K562 (cell line): Measurements from ENCODE around the gene TMED10. TPM values are rescaled to one million over a fixed set of nuclear protein-coding genes. Genes with fewer than 3 reads are reported as not detected.

Experiments
- BHLHE40 ChIP-seq: IDR thresholded peaks from 2 replicates; pipeline ENCODE4 v1.6.1; 2011; ENCODE audit warnings: low read length, improper control_type of control experiment
- ESRRB ChIP-seq: fragments of 250-450 bp; sonication (Bioruptor Pico); IDR thresholded peaks from 2 replicates; pipeline ENCODE4 v1.5.0; 2020; ENCODE audit warnings: mild to moderate bottlenecking, moderate library complexity, borderline replicate concordance
- ETV1 ChIP-seq: fragments of 450-650 bp; conservative IDR thresholded peaks from 2 replicates; pipeline ENCODE4 v1.6.1; 2016; ENCODE audit warnings: missing genetic modification characterization, control low read depth, low read depth, missing compliant biosample characterization
- HDAC6 ChIP-seq: IDR thresholded peaks from 2 replicates; pipeline ENCODE4 v1.6.1; 2012; ENCODE audit warnings: low read depth, mild to moderate bottlenecking, control low read depth, inconsistent platforms, low read length, moderate library complexity
- HLTF ChIP-seq: fragments of 450-650 bp; IDR thresholded peaks from 2 replicates; pipeline ENCODE4 v1.6.1; 2016
- L3MBTL2 ChIP-seq: fragments of 450-650 bp; IDR thresholded peaks from 2 replicates; pipeline ENCODE4 v1.6.1; 2016; ENCODE audit warnings: mild to moderate bottlenecking, moderate library complexity
- MAZ ChIP-seq, 2 experiments: fragments of 450-650 bp in 1 of 2; sonication (generic) in 1 of 2; formaldehyde crosslinking; IDR thresholded peaks in 1 of 2; conservative IDR thresholded peaks in 1 of 2; 2 replicates each; pipeline versions ENCODE4 v1.4.0 to v1.5.0; 2020; ENCODE audit warnings: mild to moderate bottlenecking in 1 of 2, missing genetic modification reagents in 1 of 2
- MCM5 ChIP-seq: fragments of 450-650 bp; IDR thresholded peaks from 2 replicates; pipeline ENCODE4 v1.6.1; 2016; ENCODE audit warnings: low read depth
- MEF2A ChIP-seq: IDR thresholded peaks from 2 replicates; pipeline ENCODE4 v1.6.1; 2011; ENCODE audit warnings: low read depth, mild to moderate bottlenecking, low read length, moderate library complexity; ENCODE audit not compliant: control insufficient read depth
- MEIS2 ChIP-seq: fragments of 450-650 bp; IDR thresholded peaks from 2 replicates; pipeline ENCODE4 v1.6.1; 2014; ENCODE audit warnings: mild to moderate bottlenecking; ENCODE audit not compliant: partially characterized antibody
- NUFIP1 ChIP-seq: fragments of 450-650 bp; IDR thresholded peaks from 2 replicates; pipeline ENCODE4 v1.6.1; 2018; ENCODE audit not compliant: partially characterized antibody
- PURB ChIP-seq: sonication (generic); formaldehyde crosslinking; IDR thresholded peaks from 2 replicates; pipeline ENCODE4 v1.9.0; 2021; ENCODE audit warnings: low read depth, mild to moderate bottlenecking, missing genetic modification reagents
- RCOR1 ChIP-seq, 2 experiments: IDR thresholded peaks; 2 replicates each; pipeline ENCODE4 v1.6.1; 2012; ENCODE audit warnings: low read depth in 2 of 2, low read length in 2 of 2, borderline replicate concordance in 1 of 2, improper control_type of control experiment in 1 of 2
- SIX5 ChIP-seq, 2 experiments: IDR thresholded peaks; 2 replicates each; pipeline ENCODE4 v1.6.1; 2011; ENCODE audit warnings: low read length in 2 of 2, borderline replicate concordance in 1 of 2, low read depth in 1 of 2, mild to moderate bottlenecking in 1 of 2, moderate library complexity in 1 of 2; ENCODE audit not compliant: insufficient read depth in 1 of 2
- SOX6 ChIP-seq: fragments of 450-650 bp; IDR thresholded peaks from 2 replicates; pipeline ENCODE4 v1.6.1; 2014; ENCODE audit warnings: mild to moderate bottlenecking
- TAF7 ChIP-seq: fragments of 450-650 bp; IDR thresholded peaks from 2 replicates; pipeline ENCODE4 v1.6.1; 2016; ENCODE audit warnings: missing genetic modification characterization, missing compliant biosample characterization
- ZC3H8 ChIP-seq: fragments of 450-650 bp; IDR thresholded peaks from 2 replicates; pipeline ENCODE4 v1.6.1; 2017
- ZEB2 ChIP-seq: fragments of 450-650 bp; IDR thresholded peaks from 2 replicates; pipeline ENCODE4 v1.6.1; 2016
- ZNF140 ChIP-seq: fragments of 250-450 bp; sonication (Bioruptor Pico); IDR thresholded peaks from 2 replicates; pipeline ENCODE4 v1.8.0; 2021; ENCODE audit warnings: moderate library complexity, mild to moderate bottlenecking, inconsistent platforms
- ZNF551 ChIP-seq: fragments of 250-450 bp; sonication (Bioruptor Pico); IDR thresholded peaks from 2 replicates; pipeline ENCODE4 v1.5.0; 2021; ENCODE audit warnings: mild to moderate bottlenecking, moderate library complexity
- ZSCAN32 ChIP-seq: fragments of 450-650 bp; formaldehyde crosslinking; IDR thresholded peaks from 2 replicates; pipeline ENCODE4 v1.4.0; 2020; ENCODE audit warnings: mild to moderate bottlenecking, moderate library complexity
- polyA plus RNA-seq, 8 experiments: library from polyadenylated mRNA; depleted of rRNA in 4 of 8; stranded (reverse) in 5 of 8; unstranded in 3 of 8; fragments of >200 nt; fragmentation: Nextera tagmentation in 2 of 8; fragmentation: Illumina TruSeq in 1 of 8; extraction: Ambion mirVana in 2 of 8; extraction: Trizol in 1 of 8; gene quantifications; 2 replicates each; pipeline versions ENCODE4 v1.2.1 to v1.2.3, GENCODE V29; 2011 to 2014; ENCODE audit warnings: inconsistent platforms in 1 of 8, missing spikeins in 1 of 8
- total RNA-seq, 7 experiments: library from RNA; depleted of rRNA in 6 of 7; stranded (reverse); fragments of >200 nt in 6 of 7; fragmentation: Illumina TruSeq in 2 of 7; extraction: Trizol in 2 of 7; gene quantifications; 2 replicates each; pipeline versions ENCODE4 v1.2.1 to v1.2.3, GENCODE V29; 2011 to 2021; ENCODE audit warnings: low replicate concordance in 1 of 7
- TF ChIP-seq, protein P1 (sequence below), 2 experiments: IDR thresholded peaks; 2 replicates each; pipeline ENCODE4 v1.6.1; 2011; ENCODE audit warnings: borderline replicate concordance in 1 of 2, control low read depth in 1 of 2, low read depth in 1 of 2, low read length in 1 of 2, mild to moderate bottlenecking in 1 of 2, mixed read lengths in 1 of 2, moderate library complexity in 1 of 2; ENCODE audit not compliant: insufficient read depth in 1 of 2, insufficient read length in 1 of 2, poor library complexity in 1 of 2, severe bottlenecking in 1 of 2; ENCODE audit errors: extremely low read depth in 1 of 2
- TF ChIP-seq, protein P2 (sequence below): fragments of 450-650 bp; IDR thresholded peaks from 2 replicates; pipeline ENCODE4 v1.6.1; 2016; ENCODE audit warnings: low read depth, mild to moderate bottlenecking, moderate library complexity
- TF ChIP-seq, protein P3 (sequence below): fragments of 450-650 bp; formaldehyde crosslinking; IDR thresholded peaks from 2 replicates; pipeline ENCODE4 v1.4.0; 2022; ENCODE audit warnings: missing genetic modification characterization
- TF ChIP-seq, protein P4 (sequence below): fragments of 250-450 bp; sonication (Bioruptor Pico); IDR thresholded peaks from 2 replicates; pipeline ENCODE4 v1.4.0; 2020; ENCODE audit warnings: mild to moderate bottlenecking

TMED10 gene
- total and polyA plus RNA-seq, 9 of the 15 experiments (the other 6 are each of a cell fraction or from before 2014, with no cell fraction given): 62.2 to 233 (median 124) TPM

DNA sequence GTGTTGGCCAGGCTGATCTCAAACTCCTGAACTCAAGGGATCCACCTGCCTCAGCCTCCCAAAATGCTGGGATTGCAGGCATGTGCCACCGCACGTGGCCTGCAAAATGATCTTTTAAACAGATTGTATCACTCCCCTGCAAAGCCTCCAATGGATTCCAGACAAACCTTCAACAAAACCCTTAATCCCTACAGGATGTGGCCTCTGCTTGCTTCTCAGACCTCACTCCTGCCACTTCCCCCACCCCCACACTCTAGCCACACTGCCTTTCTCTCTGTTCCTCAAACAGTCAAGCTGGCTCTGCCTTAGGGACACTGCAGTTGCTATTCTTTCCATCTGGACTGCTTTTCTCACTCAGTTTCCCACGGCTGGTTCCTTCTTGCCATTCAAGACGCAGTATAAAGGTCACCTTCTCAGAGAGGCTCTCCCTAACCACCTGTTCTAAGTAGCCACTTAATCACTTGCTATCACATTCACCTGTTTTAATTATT, 47.3 kb upstream of the TMED10 start (continued):
- peak in 1 of 2 experiments; percentile 19; a peak in 1 of 4 replicates for TF ChIP-seq MAZ (CRISPR knock-in tag; conservative IDR thresholded peaks at IDR 0.05 in 1 of 2, IDR thresholded peaks at IDR 0.05 in 1 of 2)
- TF ChIP-seq MCM5: no peak
- TF ChIP-seq SOX6: peak; percentile 31; the same call in 1 of the 2 replicates
- peak; percentile 61 for TF ChIP-seq L3MBTL2
- TF ChIP-seq HLTF: no peak
- peak; percentile 56; the same call in 1 of the 2 replicates for TF ChIP-seq ETV1
- TF ChIP-seq ZNF551 (CRISPR knock-in tag): no peak
- no peak for TF ChIP-seq MEF2A
- TF ChIP-seq, protein P1, sequence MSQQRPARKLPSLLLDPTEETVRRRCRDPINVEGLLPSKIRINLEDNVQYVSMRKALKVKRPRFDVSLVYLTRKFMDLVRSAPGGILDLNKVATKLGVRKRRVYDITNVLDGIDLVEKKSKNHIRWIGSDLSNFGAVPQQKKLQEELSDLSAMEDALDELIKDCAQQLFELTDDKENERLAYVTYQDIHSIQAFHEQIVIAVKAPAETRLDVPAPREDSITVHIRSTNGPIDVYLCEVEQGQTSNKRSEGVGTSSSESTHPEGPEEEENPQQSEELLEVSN (IDR thresholded peaks at IDR 0.05; ENCODE audit: borderline replicate concordance in 1 of 2, extremely low read depth in 1 of 2, insufficient read depth in 1 of 2, insufficient read length in 1 of 2, low read depth in 1 of 2, low read length in 1 of 2, poor library complexity in 1 of 2, severe bottlenecking in 1 of 2): peak in 1 of 2 experiments; percentile 16
- TF ChIP-seq, protein P2, sequence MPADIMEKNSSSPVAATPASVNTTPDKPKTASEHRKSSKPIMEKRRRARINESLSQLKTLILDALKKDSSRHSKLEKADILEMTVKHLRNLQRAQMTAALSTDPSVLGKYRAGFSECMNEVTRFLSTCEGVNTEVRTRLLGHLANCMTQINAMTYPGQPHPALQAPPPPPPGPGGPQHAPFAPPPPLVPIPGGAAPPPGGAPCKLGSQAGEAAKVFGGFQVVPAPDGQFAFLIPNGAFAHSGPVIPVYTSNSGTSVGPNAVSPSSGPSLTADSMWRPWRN: peak; percentile 84
- no peak for TF ChIP-seq ZNF140 (CRISPR knock-in tag)
- TF ChIP-seq ZC3H8: no peak
- TF ChIP-seq, protein P3, sequence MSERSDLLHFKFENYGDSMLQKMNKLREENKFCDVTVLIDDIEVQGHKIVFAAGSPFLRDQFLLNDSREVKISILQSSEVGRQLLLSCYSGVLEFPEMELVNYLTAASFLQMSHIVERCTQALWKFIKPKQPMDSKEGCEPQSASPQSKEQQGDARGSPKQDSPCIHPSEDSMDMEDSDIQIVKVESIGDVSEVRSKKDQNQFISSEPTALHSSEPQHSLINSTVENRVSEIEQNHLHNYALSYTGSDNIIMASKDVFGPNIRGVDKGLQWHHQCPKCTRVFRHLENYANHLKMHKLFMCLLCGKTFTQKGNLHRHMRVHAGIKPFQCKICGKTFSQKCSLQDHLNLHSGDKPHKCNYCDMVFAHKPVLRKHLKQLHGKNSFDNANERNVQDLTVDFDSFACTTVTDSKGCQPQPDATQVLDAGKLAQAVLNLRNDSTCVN (CRISPR knock-in tag): no peak
- no peak for TF ChIP-seq ZSCAN32 (CRISPR knock-in tag)
- no peak for TF ChIP-seq SIX5 (IDR thresholded peaks at IDR 0.05; ENCODE audit: borderline replicate concordance in 1 of 2, insufficient read depth in 1 of 2, low read depth in 1 of 2, low read length in 2 of 2)
- no peak for TF ChIP-seq RCOR1 (IDR thresholded peaks at IDR 0.05; ENCODE audit: borderline replicate concordance in 1 of 2, low read depth in 2 of 2, low read length in 2 of 2)
- no peak for TF ChIP-seq ESRRB
- no peak for TF ChIP-seq HDAC6
- peak; percentile 46; the same call in 1 of the 2 replicates for TF ChIP-seq BHLHE40
- no peak for TF ChIP-seq TAF7
- no peak for TF ChIP-seq ZEB2
- no peak for TF ChIP-seq NUFIP1
- TF ChIP-seq, protein P4, sequence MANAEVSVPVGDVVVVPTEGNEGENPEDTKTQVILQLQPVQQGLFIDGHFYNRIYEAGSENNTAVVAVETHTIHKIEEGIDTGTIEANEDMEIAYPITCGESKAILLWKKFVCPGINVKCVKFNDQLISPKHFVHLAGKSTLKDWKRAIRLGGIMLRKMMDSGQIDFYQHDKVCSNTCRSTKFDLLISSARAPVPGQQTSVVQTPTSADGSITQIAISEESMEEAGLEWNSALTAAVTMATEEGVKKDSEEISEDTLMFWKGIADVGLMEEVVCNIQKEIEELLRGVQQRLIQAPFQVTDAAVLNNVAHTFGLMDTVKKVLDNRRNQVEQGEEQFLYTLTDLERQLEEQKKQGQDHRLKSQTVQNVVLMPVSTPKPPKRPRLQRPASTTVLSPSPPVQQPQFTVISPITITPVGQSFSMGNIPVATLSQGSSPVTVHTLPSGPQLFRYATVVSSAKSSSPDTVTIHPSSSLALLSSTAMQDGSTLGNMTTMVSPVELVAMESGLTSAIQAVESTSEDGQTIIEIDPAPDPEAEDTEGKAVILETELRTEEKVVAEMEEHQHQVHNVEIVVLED (CRISPR knock-in tag): no peak
- no peak for TF ChIP-seq PURB (CRISPR knock-in tag)
- TF ChIP-seq MEIS2: no peak
